SK-N-SH treated with all-trans-retinoic acid at 6 μM for 48 hours (cell line): ENCODE measurements around the gene PFKL.

Experiments
- ATAC-seq: fragments of 200-7000 bp; cut with Tn5 transposase; 3 replicates; pipeline ENCODE4 v1.9.1; 2020; ENCODE audit warnings: mild to moderate bottlenecking, moderate library complexity
- ARNTL ChIP-seq: fragments of 450-650 bp; formaldehyde crosslinking; IDR thresholded peaks from 2 replicates; pipeline ENCODE4 v1.5.0; 2020; ENCODE audit warnings: low read depth, mild to moderate bottlenecking, moderate library complexity, borderline replicate concordance
- BACH2 ChIP-seq: fragments of 250-450 bp; sonication (Bioruptor Pico); IDR thresholded peaks from 2 replicates; pipeline ENCODE4 v1.9.0; 2021; ENCODE audit warnings: mild to moderate bottlenecking, borderline replicate concordance
- CSDC2 ChIP-seq: fragments of 250-450 bp; sonication (Bioruptor Pico); IDR thresholded peaks from 2 replicates; pipeline ENCODE4 v1.5.0; 2020; ENCODE audit warnings: mild to moderate bottlenecking, moderate library complexity
- ESRRG ChIP-seq: fragments of 250-450 bp; sonication (Bioruptor Pico); IDR thresholded peaks from 2 replicates; pipeline ENCODE4 v1.6.1; 2021; ENCODE audit warnings: mild to moderate bottlenecking
- GLIS3 ChIP-seq: fragments of 250-450 bp; sonication (Bioruptor Pico); IDR thresholded peaks from 2 replicates; pipeline ENCODE4 v1.5.0; 2020; ENCODE audit warnings: mild to moderate bottlenecking, moderate library complexity
- ISL1 ChIP-seq: fragments of 250-450 bp; sonication (Bioruptor Pico); IDR thresholded peaks from 2 replicates; pipeline ENCODE4 v2.1.2; 2022; ENCODE audit warnings: mild to moderate bottlenecking, moderate library complexity
- OSR1 ChIP-seq: fragments of 250-450 bp; sonication (Bioruptor Pico); IDR thresholded peaks from 2 replicates; pipeline ENCODE4 v1.8.0; 2022; ENCODE audit warnings: moderate library complexity, mild to moderate bottlenecking, inconsistent platforms
- PPARA ChIP-seq: fragments of 250-450 bp; sonication (Bioruptor Pico); IDR thresholded peaks from 2 replicates; pipeline ENCODE4 v1.5.0; 2020; ENCODE audit warnings: mild to moderate bottlenecking, borderline replicate concordance
- RARB ChIP-seq: fragments of 250-450 bp; sonication (Bioruptor Pico); IDR thresholded peaks from 2 replicates; pipeline ENCODE4 v1.8.0; 2021; ENCODE audit warnings: mild to moderate bottlenecking, moderate library complexity
- SNAI2 ChIP-seq: fragments of 250-450 bp; sonication (Bioruptor Pico); IDR thresholded peaks from 2 replicates; pipeline ENCODE4 v1.5.0; 2020; ENCODE audit warnings: mild to moderate bottlenecking, moderate library complexity
- TCF4 ChIP-seq: fragments of 250-450 bp; sonication (Bioruptor Pico); IDR thresholded peaks from 2 replicates; pipeline ENCODE4 v1.8.0; 2021; ENCODE audit warnings: mild to moderate bottlenecking, moderate library complexity, borderline replicate concordance
- TOX ChIP-seq: fragments of 250-450 bp; sonication (Bioruptor Pico); IDR thresholded peaks from 2 replicates; pipeline ENCODE4 v1.8.0; 2021; ENCODE audit warnings: mild to moderate bottlenecking, moderate library complexity, borderline replicate concordance
- ZC3H10 ChIP-seq: fragments of 250-450 bp; sonication (Bioruptor Pico); IDR thresholded peaks from 2 replicates; pipeline ENCODE4 v1.5.1; 2021; ENCODE audit warnings: mild to moderate bottlenecking, moderate library complexity
- ZFP3 ChIP-seq: fragments of 250-450 bp; sonication (Bioruptor Pico); IDR thresholded peaks from 2 replicates; pipeline ENCODE4 v1.5.0; 2020; ENCODE audit warnings: mild to moderate bottlenecking, moderate library complexity
- ZFP30 ChIP-seq: fragments of 450-650 bp; formaldehyde crosslinking; IDR thresholded peaks from 2 replicates; pipeline ENCODE4 v1.5.0; 2022; ENCODE audit warnings: mild to moderate bottlenecking, moderate library complexity
- ZNF565 ChIP-seq: fragments of 450-650 bp; formaldehyde crosslinking; conservative IDR thresholded peaks from 2 replicates; pipeline ENCODE4 v1.5.0; 2020; ENCODE audit warnings: low read depth, mild to moderate bottlenecking, moderate library complexity
- ZNF70 ChIP-seq: fragments of 450-650 bp; formaldehyde crosslinking; IDR thresholded peaks from 2 replicates; pipeline ENCODE4 v1.5.0; 2020; ENCODE audit warnings: mild to moderate bottlenecking, moderate library complexity
- ZNF8 ChIP-seq: fragments of 450-650 bp; formaldehyde crosslinking; IDR thresholded peaks from 2 replicates; pipeline ENCODE4 v1.5.0; 2020; ENCODE audit warnings: mild to moderate bottlenecking, moderate library complexity
- TF ChIP-seq, protein P1 (sequence below): fragments of 250-450 bp; sonication (Bioruptor Pico); IDR thresholded peaks from 2 replicates; pipeline ENCODE4 v1.5.0; 2020; ENCODE audit warnings: mild to moderate bottlenecking, moderate library complexity
- TF ChIP-seq, protein P2 (sequence below): fragments of 250-450 bp; sonication (Bioruptor Pico); IDR thresholded peaks from 2 replicates; pipeline ENCODE4 v1.8.0; 2021; ENCODE audit warnings: low read depth, mild to moderate bottlenecking, moderate library complexity, borderline replicate concordance
- TF ChIP-seq, protein P3 (sequence below): fragments of 250-450 bp; sonication (Bioruptor Pico); IDR thresholded peaks from 2 replicates; pipeline ENCODE4 v1.5.1; 2020; ENCODE audit warnings: low read depth, mild to moderate bottlenecking, moderate library complexity
- TF ChIP-seq, protein P4 (sequence below): fragments of 250-450 bp; sonication (Bioruptor Pico); IDR thresholded peaks from 2 replicates; pipeline ENCODE4 v1.8.0; 2020; ENCODE audit warnings: mild to moderate bottlenecking, moderate library complexity, borderline replicate concordance
- TF ChIP-seq, protein P5 (sequence below): fragments of 250-450 bp; sonication (Bioruptor Pico); IDR thresholded peaks from 2 replicates; pipeline ENCODE4 v1.5.1; 2021; ENCODE audit warnings: mild to moderate bottlenecking, moderate library complexity

PFKL gene

DNA sequence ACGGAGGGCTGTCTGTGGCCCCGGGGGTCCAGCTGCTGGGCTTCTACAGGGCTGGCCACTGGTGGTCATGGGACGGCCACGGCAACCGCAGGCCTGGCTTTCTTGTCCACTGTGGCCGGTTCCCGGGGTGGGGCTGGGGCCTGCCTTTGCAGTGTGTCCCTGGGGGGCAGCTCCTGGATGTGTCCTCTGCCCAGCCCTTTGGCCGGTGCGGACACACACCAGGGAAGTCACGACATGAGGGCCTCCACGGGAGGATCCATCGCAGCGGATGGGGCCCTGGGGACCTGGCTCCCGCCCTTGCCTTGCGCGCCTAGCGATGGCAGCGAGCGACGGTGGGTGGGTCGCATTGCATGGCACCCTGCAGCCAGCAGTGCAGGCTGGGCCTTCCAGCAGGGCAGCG, 18.0 kb downstream of the PFKL start:
- ATAC-seq, result no peak
- TF ChIP-seq RARB (CRISPR knock-in tag) (no peak), ARNTL (CRISPR knock-in tag) (no peak), BACH2 (CRISPR knock-in tag) (no peak), ZNF565 (CRISPR knock-in tag) (no peak), ZFP3 (no peak), ISL1 (no peak), TOX (CRISPR knock-in tag) (no peak), CSDC2 (no peak), ZNF8 (CRISPR knock-in tag) (no peak), ESRRG (CRISPR knock-in tag) (no peak), ZNF70 (CRISPR knock-in tag) (no peak), PPARA (no peak), ZFP30 (CRISPR knock-in tag) (no peak), SNAI2 (CRISPR knock-in tag) (no peak), ZC3H10 (CRISPR knock-in tag) (no peak)
- TF ChIP-seq, protein P1, sequence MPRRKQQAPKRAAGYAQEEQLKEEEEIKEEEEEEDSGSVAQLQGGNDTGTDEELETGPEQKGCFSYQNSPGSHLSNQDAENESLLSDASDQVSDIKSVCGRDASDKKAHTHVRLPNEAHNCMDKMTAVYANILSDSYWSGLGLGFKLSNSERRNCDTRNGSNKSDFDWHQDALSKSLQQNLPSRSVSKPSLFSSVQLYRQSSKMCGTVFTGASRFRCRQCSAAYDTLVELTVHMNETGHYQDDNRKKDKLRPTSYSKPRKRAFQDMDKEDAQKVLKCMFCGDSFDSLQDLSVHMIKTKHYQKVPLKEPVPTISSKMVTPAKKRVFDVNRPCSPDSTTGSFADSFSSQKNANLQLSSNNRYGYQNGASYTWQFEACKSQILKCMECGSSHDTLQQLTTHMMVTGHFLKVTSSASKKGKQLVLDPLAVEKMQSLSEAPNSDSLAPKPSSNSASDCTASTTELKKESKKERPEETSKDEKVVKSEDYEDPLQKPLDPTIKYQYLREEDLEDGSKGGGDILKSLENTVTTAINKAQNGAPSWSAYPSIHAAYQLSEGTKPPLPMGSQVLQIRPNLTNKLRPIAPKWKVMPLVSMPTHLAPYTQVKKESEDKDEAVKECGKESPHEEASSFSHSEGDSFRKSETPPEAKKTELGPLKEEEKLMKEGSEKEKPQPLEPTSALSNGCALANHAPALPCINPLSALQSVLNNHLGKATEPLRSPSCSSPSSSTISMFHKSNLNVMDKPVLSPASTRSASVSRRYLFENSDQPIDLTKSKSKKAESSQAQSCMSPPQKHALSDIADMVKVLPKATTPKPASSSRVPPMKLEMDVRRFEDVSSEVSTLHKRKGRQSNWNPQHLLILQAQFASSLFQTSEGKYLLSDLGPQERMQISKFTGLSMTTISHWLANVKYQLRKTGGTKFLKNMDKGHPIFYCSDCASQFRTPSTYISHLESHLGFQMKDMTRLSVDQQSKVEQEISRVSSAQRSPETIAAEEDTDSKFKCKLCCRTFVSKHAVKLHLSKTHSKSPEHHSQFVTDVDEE (CRISPR knock-in tag), result no peak
- TF ChIP-seq, protein P2, sequence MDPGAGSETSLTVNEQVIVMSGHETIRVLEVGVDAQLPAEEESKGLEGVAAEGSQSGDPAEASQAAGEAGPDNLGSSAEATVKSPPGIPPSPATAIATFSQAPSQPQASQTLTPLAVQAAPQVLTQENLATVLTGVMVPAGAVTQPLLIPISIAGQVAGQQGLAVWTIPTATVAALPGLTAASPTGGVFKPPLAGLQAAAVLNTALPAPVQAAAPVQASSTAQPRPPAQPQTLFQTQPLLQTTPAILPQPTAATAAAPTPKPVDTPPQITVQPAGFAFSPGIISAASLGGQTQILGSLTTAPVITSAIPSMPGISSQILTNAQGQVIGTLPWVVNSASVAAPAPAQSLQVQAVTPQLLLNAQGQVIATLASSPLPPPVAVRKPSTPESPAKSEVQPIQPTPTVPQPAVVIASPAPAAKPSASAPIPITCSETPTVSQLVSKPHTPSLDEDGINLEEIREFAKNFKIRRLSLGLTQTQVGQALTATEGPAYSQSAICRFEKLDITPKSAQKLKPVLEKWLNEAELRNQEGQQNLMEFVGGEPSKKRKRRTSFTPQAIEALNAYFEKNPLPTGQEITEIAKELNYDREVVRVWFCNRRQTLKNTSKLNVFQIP (CRISPR knock-in tag), result no peak
- TF ChIP-seq, protein P3, sequence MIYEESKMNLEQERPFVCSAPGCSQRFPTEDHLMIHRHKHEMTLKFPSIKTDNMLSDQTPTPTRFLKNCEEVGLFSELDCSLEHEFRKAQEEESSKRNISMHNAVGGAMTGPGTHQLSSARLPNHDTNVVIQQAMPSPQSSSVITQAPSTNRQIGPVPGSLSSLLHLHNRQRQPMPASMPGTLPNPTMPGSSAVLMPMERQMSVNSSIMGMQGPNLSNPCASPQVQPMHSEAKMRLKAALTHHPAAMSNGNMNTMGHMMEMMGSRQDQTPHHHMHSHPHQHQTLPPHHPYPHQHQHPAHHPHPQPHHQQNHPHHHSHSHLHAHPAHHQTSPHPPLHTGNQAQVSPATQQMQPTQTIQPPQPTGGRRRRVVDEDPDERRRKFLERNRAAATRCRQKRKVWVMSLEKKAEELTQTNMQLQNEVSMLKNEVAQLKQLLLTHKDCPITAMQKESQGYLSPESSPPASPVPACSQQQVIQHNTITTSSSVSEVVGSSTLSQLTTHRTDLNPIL (CRISPR knock-in tag), result no peak
- TF ChIP-seq, protein P4, sequence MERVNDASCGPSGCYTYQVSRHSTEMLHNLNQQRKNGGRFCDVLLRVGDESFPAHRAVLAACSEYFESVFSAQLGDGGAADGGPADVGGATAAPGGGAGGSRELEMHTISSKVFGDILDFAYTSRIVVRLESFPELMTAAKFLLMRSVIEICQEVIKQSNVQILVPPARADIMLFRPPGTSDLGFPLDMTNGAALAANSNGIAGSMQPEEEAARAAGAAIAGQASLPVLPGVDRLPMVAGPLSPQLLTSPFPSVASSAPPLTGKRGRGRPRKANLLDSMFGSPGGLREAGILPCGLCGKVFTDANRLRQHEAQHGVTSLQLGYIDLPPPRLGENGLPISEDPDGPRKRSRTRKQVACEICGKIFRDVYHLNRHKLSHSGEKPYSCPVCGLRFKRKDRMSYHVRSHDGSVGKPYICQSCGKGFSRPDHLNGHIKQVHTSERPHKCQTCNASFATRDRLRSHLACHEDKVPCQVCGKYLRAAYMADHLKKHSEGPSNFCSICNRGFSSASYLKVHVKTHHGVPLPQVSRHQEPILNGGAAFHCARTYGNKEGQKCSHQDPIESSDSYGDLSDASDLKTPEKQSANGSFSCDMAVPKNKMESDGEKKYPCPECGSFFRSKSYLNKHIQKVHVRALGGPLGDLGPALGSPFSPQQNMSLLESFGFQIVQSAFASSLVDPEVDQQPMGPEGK (CRISPR knock-in tag), result no peak
- TF ChIP-seq, protein P5, sequence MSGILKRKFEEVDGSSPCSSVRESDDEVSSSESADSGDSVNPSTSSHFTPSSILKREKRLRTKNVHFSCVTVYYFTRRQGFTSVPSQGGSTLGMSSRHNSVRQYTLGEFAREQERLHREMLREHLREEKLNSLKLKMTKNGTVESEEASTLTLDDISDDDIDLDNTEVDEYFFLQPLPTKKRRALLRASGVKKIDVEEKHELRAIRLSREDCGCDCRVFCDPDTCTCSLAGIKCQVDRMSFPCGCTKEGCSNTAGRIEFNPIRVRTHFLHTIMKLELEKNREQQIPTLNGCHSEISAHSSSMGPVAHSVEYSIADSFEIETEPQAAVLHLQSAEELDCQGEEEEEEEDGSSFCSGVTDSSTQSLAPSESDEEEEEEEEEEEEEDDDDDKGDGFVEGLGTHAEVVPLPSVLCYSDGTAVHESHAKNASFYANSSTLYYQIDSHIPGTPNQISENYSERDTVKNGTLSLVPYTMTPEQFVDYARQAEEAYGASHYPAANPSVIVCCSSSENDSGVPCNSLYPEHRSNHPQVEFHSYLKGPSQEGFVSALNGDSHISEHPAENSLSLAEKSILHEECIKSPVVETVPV (CRISPR knock-in tag), result no peak

DNA sequence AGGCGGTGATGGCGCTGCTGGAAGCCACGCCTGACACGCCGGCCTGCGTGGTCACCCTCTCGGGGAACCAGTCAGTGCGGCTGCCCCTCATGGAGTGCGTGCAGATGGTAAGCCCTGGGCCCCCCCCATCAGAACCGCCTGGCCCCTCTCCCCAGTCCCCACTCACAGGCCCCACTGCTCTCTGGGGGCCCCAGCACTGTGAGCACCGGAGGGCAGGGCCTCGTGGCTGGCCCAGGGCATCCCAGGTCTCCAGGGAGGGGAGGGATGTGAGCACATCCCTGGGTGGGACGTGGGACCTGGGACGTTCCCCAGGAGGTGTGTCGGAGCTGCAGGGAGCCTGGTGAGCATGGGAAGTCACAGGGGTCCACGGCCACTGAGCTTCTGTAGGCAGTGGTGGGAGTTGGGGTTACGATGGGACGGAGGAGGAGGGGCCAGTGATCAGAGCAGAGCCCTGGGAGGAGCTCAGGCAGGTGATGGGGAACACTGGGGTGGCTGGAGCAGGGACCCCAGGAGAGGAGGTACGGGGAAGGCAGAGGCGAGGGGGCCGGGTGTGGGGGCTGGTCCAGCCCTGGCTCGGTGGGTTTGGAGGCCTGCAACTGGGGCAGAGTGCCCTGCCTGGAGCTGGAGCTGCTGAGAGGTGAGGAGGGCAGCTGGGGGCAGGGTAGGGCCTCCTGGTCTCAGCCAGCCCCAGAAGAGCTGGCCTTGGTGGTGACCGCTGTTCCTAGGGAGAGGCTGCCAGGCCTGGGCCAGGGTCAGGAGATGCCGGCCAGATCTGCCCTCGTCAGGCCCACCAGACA, 18.8 kb downstream of the PFKL start:
- ATAC-seq, result no peak
- TF ChIP-seq GLIS3 (CRISPR knock-in tag) (no peak), ZFP3 (no peak), ZFP30 (CRISPR knock-in tag) (no peak), TCF4 (no peak), OSR1 (no peak), RARB (CRISPR knock-in tag) (no peak), ARNTL (CRISPR knock-in tag) (no peak), ZNF565 (CRISPR knock-in tag) (no peak), PPARA (no peak)
- TF ChIP-seq, protein P4 (CRISPR knock-in tag), result no peak
- TF ChIP-seq, protein P3 (CRISPR knock-in tag), result no peak
- TF ChIP-seq, protein P5 (CRISPR knock-in tag), result no peak
- TF ChIP-seq, protein P2 (CRISPR knock-in tag), result no peak
